TTC549 (cell line): ENCODE results near the gene VAMP1.
"Not testable (repeated sequence)": the region's sequence is repeated elsewhere in the genome, so short reads cannot be mapped to it uniquely, and the experiment has no call there.

Source experiments
- FAIRE-seq: peaks from 2 replicates; lab custom pipeline; 2012; peaks lifted over from hg19 to GRCh38; lab: Jason Lieb, UNC

The VAMP1 gene, protein sequence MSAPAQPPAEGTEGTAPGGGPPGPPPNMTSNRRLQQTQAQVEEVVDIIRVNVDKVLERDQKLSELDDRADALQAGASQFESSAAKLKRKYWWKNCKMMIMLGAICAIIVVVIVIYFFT

DNA sequence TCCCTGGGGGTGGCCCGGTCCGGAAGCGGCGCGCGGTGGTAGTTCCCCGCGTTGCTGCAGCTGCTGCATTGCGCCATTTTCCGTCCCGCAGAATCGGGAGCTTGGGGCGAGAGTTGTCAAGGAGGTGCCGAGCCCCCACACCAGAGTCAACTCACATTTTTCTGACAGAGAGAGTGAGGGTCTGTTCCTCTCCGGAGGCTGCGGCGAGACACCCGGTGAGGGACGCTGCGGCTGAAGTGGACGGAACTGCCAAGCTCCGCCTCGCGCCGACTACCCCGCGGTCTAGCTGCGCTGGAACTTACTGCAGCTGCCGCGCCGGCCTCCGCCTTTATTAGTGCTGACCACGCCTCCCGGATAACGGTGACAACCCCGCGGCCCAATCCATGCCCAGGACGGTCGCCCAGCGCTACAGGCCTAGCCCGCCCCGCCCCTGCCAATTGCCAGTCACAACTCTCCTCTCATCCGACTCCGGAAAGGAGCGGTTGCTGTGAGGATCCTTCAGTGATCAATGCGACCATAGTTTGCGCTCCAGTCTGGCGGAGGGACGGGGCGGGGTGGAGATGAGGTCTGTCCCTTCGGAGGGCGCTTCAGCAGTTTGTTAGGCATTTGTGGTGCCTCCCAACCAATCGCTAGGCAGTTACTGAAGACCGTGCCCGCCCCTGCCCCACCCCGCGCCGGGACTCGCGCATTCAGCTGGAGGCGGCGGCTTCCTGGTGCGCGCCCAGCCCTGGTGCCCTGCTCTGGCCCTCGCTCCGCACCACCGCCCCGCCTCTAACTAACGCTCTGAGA is at the start of gene VAMP1:
VAMP1 (minus strand) TSS at position 303 of the 789 bp plus-strand sequence; CDS start at position 157, 146 bp downstream.
- FAIRE-seq: peak; percentile 75

DNA sequence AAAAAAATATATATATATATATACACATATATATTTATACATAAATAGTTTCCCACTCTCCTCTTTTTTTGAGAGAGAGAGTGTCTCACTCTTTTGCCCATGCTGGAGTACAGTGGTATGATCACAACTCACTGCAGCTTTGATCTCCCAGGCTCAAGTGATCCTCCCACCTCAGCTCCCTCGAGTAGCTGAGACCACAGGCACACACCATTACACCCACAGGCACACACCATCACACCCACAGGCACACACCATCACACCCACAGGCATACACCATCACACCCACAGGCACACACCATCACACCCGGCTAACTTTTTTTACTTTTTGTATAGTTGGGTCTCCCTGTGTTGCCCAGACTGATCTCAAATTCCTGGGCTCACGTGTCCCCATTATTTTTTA is 49.7 kb upstream of the VAMP1 start:
- no peak for FAIRE-seq

DNA sequence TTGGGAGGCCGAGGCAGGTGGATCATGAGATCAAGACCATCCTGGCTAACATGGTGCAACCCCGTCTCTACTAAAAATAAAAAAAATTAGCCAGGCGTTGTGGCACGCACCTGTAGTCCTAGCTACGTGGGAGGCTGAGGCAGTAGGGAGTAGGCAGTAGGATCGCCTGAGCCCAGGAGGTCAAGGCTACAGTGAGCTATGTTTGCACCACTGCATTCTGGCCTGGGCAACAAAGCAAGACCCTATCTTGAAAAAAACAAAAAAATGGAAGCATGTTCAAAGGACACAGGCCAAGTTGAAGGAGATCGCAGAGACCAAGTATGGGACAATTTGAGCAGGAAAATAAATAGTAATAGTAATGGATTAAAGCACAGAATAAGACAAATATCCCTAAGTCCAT is 37.6 kb upstream of the VAMP1 start:
- no peak for FAIRE-seq

DNA sequence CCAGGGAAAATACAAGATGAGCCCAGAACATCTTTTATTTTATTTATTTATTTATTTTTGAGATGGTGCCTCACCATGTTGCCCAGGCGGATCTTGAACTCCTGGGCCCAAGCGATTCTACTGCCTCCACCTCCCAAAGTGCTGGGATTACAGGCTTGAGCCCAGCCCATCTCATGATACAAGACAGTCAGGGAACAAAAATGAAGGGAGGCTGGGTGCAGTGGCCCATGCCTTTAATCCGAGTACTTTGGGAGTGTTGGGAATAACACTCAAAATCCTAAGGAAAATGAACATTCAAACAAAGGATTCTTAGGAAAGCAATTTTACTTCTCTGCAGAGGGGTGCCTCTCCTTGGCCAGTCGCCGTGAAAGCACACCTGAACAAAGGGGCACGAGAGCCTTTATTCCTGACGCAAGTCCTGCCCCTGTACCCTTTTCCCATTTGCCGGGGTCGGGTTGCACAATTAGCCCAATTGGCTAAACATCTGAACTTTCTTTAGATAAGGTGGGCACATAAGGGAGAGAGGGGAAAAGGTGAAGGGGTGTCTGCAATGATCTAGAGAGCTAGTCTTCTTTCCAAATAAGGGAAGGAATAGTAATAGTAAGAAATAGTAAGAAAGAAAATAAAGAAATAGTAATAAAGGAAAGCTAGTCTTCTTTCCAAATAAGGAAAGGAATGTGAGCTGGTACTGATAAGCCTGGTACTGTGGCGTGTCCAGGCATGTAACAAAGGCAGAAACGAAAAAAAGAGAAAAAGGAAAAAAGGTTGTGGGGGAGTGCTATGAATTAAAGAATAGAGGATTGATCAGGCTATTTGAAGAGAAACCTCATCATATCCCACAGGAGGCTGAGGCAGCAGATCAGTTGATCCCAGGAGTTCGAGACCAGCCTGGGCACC is 36.9 kb upstream of the VAMP1 start:
- FAIRE-seq: no peak

DNA sequence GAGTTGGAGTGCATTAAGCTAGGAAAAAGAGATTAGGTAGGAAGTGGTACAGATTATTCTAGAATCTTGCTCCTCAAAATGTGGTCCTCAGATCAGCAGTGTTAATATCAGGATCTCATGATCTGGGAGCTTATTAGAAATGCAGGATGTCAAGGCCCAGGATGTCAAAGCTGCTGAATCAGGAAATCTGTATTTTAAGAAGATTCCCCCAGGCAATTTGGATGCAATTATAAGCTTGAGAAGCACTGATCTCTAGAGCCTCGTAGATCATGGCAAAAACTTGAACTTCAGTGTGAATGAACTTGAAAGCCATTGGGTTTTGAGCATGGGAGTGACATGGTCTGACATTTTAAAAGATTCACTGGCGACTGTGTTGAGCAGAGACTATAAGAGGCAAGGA is 30.0 kb upstream of the VAMP1 start:
- no peak for FAIRE-seq

DNA sequence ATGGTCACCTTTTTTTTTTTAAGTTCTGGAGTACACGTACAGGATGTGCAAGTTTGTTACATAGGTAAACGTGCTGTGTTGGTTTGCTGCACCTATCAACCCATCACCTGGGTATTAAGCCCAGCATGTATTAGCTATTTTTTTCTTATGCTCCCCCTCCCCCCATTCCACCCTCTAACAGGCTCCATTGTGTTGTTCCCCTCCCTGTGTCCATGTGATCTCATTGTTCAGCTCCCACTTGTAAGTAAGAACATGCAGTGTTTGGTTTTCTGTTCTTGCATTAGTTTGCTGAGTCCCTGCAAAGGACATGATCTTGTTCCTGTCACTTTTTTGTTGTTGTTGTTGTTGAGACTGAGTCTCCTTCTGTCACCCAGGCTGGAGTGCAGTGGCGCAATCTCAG is 26.8 kb upstream of the VAMP1 start:
- FAIRE-seq: not testable (repeated sequence)

DNA sequence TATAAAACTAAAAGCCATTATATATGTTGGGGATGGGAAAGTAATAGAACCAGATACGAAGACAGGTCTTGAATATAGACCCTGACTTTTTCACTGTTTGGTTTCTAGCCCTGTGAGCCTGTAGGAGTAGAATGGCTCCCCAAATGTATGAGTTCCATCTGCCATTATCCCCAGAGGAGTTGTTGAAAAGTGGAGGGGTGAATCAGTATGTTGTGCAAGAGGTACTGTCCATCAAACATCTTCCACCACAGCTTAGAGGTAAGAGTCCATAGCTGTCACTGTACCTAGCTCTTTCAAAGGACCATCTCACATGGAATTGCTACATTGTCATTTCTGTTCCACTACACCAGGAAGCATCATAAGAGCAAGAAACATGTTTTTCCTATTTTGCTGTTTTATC is 24.5 kb upstream of the VAMP1 start:
- no peak for FAIRE-seq

DNA sequence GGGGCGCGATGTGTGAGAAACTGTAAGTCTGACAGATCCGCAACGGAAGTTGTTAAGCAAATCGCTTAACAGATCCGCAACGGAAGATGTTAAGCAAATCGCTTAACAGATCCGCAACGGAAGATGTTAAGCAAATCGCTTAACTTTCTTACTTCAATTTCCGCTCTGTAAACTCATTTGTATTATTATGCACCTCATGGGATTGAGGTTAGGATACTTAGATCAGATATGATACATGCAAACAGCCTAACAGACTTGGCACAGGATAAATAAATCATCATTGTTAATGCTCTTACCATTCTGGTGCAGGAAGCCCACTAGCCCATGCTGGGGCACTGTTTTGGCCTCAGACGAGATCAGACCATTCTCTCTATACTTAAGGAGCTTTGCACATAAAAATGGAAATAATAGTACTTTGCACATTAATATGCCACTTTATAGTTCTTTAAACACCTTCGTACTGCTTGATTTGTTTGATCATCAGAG is 23.8 kb upstream of the VAMP1 start:
- no peak for FAIRE-seq

DNA sequence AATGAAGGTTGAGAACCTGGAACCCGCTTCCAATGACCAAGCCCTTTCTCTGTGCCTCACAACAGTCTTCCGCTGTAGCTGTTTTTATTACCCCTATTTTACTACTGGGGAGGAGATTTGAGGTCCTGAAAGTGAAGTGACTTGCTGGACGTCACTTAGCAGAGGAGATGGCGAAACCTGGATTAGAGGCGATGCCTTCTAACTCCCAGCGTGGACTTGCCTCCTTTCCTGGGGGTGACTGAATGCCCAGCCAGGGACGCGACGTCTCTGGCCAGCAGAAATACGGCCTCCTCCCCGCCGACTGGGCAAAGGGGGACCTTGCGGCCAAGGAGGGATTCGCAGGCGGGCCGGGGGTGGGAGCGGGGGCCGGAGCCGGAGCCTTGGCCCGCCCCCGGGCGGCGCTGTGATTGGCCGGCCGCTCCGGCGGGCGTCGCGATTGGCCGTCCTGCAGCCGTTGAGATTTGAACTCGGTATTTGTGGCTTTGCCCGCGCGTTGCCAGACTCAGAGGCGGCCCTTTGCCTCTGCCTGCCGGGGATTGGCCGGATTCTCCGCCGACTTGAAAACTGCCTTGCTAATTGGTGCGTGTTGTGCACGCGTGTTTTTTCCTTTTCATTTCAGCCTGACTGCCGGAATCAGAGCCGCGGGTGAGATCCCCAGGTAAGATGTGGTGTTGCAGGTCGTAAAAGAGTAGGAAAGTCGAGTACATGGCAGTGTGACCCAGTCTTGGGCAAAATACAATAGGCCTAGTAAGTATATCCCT is 23.2 kb upstream of the VAMP1 start, which contains the start of gene NCAPD2:
NCAPD2 (plus strand) TSS at position 606 of the 761 bp plus-strand sequence. CDS start 997 bp downstream, outside the sequence.
- no peak for FAIRE-seq

DNA sequence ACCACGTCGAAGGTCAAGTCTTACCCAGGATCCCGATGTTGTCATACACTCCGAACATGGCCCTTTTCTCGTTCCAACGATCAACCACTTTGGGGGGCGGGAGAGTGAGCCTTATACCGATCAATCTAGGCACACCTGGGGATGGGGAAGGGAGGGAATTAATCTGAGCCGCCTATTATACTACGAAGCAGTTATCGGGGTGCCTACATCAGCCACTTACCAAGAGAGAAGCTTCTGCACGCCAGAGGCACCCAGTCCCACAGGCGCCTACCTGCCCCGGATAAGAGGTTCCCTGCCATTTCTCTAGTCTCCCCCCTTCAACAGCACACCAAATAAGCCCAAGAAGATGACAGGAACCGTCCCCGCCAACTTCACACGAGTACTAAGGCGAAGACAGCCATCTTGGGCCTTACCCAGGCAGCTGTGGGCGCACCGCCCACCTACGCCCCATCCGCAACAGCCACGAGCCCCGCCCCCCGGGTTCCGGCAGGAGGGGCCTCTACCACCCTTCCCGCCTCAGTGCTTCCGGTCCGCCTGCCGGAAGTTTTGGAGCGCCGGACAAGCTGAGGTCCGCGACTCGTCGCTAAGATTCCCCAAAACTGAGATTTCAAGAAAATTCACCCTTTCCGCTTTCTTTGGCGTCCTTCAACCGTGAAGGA is 22.5 kb upstream of the VAMP1 start, which contains the start of gene MRPL51:
MRPL51 (minus strand) TSS at position 425 of the 659 bp plus-strand sequence; CDS start at position 299, 126 bp downstream.
- no peak for FAIRE-seq

DNA sequence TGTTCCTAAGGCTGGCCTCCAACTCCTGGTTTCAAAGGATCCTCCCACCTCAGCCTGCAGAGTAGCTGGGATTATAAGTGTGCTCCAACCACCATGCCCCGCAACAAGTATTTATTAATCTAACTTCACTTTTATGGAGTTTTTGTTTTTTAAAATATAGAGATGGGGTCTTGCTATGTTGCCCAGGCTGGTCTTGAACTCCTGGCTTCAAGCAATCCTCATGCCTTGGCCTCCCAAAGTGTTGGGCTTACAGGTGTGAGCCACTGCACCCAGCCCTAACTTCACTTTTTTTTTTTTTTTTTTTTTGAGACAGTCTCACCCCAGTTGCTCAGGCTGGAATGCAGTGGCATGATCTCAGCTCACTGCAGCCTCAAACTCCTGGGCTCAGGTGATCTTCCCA is 20.2 kb upstream of the VAMP1 start:
- FAIRE-seq: not testable (repeated sequence)

DNA sequence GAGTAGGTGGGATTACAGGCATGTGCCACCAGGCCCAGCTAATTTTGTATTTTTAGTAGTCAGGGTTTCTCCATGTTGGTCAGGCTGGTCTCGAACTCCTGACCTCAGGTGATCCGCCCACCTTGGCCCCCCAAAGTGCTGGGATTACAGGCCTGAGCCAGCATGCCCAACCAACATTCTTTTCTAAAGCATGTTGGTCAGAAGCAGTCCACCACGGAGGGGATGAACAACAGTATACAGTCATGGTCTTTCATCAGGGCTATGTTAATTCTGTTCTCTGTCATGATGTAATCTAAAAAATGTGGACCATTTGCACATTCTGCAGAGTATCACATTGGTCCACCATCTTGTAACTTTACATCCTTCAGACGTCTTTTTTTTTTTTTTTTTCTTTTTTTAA is 19.0 kb upstream of the VAMP1 start:
- FAIRE-seq: no peak

DNA sequence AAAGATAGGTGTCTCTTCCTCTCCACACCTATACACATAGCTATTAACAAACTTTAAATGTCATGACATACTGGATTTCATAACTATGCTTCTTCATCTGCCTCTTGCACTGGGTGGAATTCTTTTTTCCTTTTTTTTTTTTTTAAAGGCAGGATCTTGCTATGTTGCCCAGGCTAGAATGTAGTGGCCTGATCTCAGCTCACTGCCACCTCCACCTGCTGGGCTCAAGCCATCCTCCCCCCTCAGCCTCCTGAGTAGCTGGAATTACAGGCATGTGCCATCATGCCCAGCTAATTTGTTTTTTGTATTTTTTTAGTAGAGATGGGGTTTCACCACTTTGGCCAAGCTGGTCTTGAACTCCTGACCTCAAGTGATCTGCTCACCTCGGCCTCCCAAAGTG is 17.8 kb upstream of the VAMP1 start:
- no peak for FAIRE-seq

DNA sequence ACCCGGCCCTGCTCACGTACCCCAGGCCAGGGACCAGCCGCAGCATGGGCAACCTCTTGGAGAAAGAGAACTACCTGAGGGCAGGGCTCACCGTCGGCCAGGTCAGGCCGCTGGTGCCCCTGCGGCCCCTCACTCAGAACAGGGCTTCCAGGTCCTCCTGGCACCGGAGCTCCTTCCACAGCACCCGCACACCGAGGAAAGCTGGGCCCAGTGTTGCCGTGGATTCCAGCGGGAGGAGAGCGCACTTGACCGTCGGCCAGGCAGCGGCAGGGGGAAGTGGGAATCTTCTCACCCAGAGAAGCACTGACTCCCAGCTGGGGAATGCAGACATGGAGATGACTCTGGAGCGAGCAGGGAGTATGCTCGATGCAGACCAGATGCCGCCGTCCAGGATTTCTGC is 7.9 kb upstream of the VAMP1 start:
- FAIRE-seq: no peak

DNA sequence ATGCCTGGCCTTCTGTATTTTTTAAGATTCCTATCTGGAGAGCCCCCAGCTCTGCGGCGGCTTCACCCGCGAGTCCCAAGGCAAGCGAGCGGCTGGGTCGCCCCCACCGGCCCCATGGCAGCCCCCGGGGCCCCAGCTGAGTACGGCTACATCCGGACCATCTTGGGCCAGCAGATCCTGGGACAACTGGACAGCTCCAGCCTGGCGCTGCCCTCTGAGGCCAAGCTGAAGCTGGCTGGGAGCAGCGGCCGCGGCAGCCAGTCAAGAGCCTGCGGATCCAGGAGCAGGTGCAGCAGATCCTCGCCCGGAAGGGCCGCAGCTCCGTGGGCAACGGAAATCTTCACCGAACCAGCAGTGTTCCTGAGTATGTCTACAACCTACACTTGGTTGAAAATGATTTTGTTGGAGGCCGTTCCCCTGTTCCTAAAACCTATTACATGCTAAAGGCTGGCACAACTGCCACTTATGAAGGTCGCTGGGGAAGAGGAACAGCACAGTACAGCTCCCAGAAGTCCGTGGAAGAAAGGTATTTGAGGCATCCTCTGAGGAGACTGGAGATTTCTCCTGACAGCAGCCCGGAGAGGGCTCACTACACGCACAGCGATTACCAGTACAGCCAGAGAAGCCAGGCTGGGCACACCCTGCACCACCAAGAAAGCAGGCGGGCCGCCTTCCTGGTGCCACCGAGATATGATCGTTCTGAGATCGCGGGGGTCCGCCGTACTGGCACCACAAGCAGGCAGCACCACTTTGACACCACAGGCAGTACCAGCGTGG is 7.3 kb upstream of the VAMP1 start:
- not testable (repeated sequence) for FAIRE-seq

DNA sequence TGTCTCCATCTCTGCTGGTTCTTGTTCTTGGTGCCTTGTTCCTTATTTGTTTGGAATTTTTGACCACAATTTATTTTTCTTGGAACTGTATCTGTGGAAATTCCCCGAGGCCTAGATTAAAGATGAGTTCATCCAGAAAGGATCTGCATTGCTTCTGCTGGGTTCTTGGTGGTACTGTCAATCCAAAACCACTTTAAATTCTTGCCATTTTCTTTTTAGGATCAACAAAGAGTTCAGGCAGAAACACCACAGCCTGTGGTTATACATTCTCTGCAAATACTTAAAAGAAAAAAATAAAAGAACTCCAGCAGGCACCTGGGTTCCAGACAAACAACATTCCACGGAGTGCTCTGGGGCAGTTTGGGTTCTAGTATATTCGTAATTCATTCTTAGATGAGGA is 6.0 kb upstream of the VAMP1 start:
- no peak for FAIRE-seq

DNA sequence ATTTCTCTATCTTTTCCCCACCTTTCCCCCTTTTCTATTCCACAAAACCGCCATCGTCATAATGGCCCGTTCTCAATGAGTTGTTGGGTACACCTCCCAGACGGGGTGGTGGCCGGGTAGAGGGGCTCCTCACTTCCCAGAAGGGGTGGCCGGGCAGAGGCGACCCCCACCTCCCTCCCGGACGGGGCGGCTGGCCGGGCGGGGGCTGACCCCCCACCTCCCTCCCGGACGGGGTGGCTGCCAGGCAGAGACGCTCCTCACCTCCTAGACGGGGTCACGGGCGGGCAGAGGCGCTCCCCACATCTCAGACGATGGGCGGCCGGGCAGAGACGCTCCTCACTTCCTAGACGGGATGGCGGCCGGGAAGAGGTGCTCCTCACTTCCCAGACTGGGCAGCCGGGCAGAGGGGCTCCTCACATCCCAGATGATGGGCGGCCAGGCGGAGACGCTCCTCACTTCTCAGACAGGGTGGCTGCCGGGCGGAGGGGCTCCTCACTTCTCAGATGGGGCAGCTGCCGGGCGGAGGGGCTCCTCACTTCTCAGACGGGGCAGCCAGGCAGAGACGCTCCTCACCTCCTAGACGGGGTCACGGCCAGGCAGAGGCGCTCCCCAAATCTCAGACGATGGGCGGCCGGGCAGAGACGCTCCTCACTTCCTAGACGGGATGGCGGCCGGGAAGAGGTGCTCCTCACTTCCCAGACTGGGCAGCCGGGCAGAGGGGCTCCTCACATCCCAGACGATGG is 4.9 kb upstream of the VAMP1 start:
- not testable (repeated sequence) for FAIRE-seq

DNA sequence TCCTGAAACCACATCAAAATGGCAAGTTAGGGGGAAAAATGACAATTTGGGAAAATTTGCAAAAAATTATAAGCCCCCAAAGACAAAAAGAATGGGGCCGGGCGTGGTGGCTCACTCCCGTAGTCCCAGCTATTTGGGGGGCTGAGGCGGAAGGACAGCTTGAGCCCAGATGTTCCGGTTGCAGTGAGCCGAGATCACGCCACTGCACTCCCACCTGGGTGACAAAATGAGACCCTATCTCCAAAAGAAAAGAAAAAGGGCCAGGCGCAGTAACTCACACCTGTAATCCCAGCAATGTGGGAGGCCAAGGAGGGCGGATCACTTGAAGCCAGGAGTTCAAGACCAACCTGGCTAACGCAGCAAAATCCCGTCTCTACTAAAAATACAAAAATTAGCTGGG is 2.0 kb upstream of the VAMP1 start:
- FAIRE-seq: no peak

DNA sequence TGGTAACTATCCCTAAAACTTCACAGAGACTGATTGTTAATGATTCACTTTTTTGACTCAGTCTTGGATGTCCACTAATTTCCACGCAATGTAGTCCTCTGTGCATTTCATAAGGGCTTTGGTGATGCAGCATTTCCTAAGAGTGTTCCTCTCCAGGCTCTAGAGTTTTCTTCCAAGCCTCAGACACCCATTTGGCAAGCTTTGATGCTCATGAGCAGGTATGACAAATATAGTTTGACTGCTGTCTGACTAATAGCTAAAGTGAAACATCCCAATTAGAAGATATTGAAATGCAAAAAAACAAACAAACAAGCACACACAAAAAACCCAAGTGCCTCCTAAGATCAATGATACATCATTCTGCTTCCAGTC is 1.5 kb upstream of the VAMP1 start:
- FAIRE-seq: no peak
